Lower leg skin (tissue), 4 donors: ENCODE results near the gene PDK2. TPM values are rescaled to one million over a fixed set of nuclear protein-coding genes. Genes with fewer than 3 reads are reported as not detected.

Experiments used
- DNase-seq, 2 donors: peaks; one replicate each; pipeline ENCODE4 v3.0.0-alpha.2; 2019; ENCODE audit warnings: low spot score in 2 of 2
- H3K4me3 ChIP-seq: fragments of 200-600 bp; sonication (generic); 2 replicates; pipeline ENCODE4 v1.5.1; 2017; ENCODE audit warnings: mild to moderate bottlenecking, low read depth; ENCODE audit not compliant: poor library complexity, severe bottlenecking
- POLR2A ChIP-seq, 2 donors: fragments of 450-650 bp; IDR thresholded peaks; one replicate each; pipeline ENCODE4 v1.6.1; 2016 to 2017; ENCODE audit warnings: antibody characterized with exemption in 2 of 2, mild to moderate bottlenecking in 1 of 2, moderate library complexity in 1 of 2
- WGBS, 2 donors: methylation state at CpG; one replicate each; pipeline ENCODE4 v1.1.5; 2018; 5-methylcytosine and 5-hydroxymethylcytosine counted together
- intact Hi-C: fragments of 100-400 bp; cut with DNase I; formaldehyde crosslinking; loops from one replicate; pipeline ENCODE4 v1.15.0; 2023; ENCODE audit warnings: low total_unique reads
- total RNA-seq, 4 donors: library from RNA; depleted of rRNA; stranded (reverse); fragments of >200 nt; gene quantifications; one replicate each; pipeline ENCODE4 v1.1.0, GENCODE V29; 2016
- TF ChIP-seq, protein P1 (sequence below), 3 donors: fragments of 450-650 bp; IDR thresholded peaks; one replicate each; pipeline ENCODE4 v1.5.1; 2016; ENCODE audit warnings: antibody characterized with exemption in 3 of 3, mild to moderate bottlenecking in 3 of 3, moderate library complexity in 2 of 3

Gene PDK2
- total RNA-seq, 4 donors from 2014 or later: 35.6 to 86.6 (median 57.0) TPM

DNA sequence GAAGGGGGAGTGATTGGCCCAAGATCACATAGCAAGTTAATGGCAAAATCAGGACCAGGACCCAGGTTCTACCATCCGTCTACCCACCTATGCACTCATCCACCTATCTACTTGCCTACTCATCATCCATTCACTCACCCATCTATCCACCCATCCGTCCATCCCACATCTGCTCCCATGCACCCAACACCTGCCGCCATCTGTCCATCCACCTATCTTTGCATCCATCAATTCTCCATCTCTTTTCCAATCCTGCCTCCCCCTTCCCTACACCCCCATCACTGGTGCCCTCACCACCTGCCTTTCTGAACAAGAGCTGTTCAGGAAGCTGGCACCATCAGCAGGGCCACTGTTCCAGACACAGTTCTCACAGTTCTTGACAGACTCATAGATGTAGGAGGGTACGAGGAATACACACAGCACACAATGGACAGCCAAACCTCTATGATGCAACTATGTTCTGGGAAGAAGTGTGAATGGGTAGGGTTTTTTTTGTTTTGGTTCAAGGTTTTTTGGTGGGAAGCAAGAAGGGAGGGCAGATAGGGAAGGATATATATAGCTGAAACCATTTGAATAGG is 30.4 kb downstream of the PDK2 start:
- no peak for DNase-seq
- intact Hi-C loops: no loop called here
- no peak overlapping the region for H3K4me3 ChIP-seq
- WGBS, 2 donors: 92 to 94% methylated on average over 4 of the region's 4 CpGs
- no peak for TF ChIP-seq POLR2A (IDR thresholded peaks at IDR 0.05)
- TF ChIP-seq, protein P1, sequence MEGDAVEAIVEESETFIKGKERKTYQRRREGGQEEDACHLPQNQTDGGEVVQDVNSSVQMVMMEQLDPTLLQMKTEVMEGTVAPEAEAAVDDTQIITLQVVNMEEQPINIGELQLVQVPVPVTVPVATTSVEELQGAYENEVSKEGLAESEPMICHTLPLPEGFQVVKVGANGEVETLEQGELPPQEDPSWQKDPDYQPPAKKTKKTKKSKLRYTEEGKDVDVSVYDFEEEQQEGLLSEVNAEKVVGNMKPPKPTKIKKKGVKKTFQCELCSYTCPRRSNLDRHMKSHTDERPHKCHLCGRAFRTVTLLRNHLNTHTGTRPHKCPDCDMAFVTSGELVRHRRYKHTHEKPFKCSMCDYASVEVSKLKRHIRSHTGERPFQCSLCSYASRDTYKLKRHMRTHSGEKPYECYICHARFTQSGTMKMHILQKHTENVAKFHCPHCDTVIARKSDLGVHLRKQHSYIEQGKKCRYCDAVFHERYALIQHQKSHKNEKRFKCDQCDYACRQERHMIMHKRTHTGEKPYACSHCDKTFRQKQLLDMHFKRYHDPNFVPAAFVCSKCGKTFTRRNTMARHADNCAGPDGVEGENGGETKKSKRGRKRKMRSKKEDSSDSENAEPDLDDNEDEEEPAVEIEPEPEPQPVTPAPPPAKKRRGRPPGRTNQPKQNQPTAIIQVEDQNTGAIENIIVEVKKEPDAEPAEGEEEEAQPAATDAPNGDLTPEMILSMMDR (IDR thresholded peaks at IDR 0.05): no peak

DNA sequence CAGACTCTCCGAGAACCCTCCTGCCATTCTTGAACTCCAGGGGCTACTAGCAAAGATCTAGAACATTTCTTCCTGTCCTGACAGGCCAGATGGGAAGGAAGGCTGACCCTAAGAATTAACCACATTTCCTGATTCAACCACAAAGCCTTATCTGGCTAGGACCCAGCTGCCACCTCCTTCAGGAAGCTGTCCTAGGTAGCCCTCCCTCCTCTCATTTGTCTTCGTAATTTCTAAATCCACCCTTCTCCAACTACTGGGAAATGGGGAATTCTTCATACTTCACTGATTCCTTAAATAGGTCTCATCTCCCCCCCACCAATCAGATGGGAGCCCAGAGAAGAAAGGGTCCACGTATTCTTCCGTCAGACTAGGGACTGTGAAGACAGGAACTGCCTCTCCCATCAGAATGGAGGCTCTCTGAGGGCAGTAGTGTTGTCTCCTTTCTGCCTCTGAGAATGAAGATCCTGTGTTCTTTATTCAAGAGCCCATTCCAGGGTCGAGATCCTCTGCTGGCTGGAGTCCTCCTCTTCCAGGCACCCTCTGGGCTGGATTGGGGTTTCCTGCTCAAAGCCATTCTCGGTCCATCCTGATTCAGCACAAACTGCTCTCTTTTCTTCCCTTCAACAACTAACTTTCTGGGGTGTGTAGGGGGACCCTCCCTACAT is 32.7 kb downstream of the PDK2 start:
- H3K4me3 ChIP-seq: no peak overlapping the region
- TF ChIP-seq POLR2A (IDR thresholded peaks at IDR 0.05): no peak
- TF ChIP-seq, protein P1 (IDR thresholded peaks at IDR 0.05): no peak
- DNase-seq: no peak
- intact Hi-C loops: no loop called here
- WGBS, 2 donors: 63 to 67% methylated on average over 6 of the region's 6 CpGs

DNA sequence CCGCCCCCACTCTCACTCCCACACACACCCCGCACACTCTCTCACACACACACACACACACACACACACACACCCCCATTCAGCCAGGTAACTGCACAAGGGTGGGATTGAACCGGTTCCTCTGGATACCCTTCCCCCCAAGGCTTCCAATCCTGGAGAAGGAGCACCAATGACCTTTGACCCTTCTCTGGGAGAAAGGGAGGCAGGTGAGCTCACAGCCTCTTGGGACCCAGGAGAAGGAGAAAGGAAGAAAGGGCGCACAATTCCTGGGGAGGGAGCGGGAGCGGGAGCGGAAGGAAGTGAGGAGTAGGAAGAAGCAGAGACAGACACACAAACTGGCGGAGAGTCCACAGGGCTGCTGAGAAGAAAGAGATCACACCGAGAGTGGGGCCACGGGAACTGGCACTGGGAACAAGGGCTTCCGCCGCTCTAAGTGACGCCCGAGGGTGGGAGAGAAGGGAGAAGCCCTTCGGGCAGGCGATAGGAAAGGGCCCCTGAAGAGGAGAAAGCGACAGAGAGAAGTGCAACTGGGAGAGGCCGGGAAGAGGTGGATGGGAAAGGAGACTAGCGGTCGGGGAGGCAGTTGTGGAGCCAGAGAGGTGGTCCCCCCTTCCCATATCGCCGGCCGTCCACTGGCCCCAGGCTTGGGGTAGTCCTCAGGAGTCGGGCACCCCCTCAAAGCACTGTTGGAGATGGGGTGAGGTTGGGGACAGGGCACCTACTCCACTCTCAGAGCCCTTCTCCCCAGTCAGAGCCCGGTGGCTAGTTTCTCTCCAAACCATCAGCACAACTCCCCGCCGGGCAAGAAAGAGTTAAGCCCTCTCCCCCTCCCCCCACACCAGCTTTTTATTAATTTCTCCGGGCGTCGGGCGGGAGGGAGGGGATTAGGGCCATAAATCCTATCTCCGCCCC is 33.5 kb downstream of the PDK2 start:
- DNase-seq: no peak
- no peak overlapping the region for H3K4me3 ChIP-seq
- TF ChIP-seq, protein P1 (IDR thresholded peaks at IDR 0.05): no peak
- TF ChIP-seq POLR2A (IDR thresholded peaks at IDR 0.05): no peak
- intact Hi-C loops: no loop called here
- 21 to 25% methylated on average over 32 of the region's 32 CpGs for WGBS, 2 donors

DNA sequence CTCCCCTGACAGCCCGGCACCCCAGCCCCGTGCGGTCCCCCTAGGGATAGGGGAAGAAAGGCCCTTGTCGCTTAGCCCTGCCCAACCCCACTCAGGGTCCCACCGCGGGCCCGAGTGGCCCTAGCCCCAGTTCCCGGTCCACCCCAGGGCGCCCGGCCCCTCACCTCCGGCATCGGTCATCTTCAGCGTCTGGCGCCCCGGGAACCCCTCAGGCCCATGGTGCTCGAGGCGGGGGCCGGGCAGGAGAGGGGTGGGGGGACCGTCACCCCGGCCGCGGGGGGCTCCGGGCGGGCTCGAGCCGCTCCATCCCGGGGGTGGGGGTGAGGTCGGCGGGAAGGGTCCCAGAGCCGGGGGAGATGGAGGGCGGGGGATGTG is 34.2 kb downstream of the PDK2 start:
- no peak overlapping the region for H3K4me3 ChIP-seq
- TF ChIP-seq, protein P1 (IDR thresholded peaks at IDR 0.05): no peak
- no peak for TF ChIP-seq POLR2A (IDR thresholded peaks at IDR 0.05)
- WGBS, 2 donors: 0 to 4% methylated on average over 3 to 5 of the region's 31 CpGs
- DNase-seq: no peak
- intact Hi-C loops: no loop called here

DNA sequence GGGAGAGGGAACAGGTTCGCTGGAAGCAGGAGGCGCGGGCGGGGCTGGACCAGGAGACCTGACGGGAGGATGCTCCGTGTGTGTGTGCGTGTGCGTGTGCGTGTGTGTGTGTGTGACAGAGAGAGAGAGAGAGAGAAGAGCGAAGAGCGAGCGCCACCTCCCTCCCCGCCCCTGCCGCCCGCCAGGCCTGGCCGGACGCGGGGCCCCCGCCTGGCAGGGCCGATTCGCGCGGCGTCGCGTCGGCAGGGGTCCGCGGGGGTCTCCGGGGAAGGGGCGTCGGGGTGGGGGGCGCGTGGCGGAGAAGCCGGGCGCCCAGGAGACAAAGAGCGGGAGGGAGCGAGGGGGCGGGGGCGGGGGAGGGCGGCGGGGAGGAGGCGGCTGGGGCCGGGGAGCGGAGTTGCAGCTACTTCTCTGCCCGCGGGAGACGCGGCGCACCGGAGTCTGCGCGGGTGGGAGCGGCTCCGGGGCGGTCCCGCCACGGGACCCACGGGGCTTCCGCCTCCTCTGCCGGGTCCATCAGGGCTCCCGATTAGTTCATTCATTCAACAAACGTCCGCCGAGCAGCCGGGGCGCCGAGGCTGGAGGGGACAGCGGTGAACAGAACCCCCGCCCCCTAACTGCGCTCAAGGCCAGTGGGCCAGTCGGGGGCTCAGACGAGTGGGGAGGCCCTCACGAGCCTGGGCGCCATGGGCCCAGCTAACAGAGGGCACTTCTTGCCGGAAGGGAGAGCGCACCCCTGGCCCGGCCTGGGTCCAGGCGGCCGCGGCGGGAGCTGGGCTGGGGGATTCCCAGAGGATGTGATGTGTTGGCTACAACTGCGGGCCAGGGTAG is 34.8 kb downstream of the PDK2 start, which contains the start of gene SAMD14:
SAMD14 (minus strand) TSS at position 433 of the 831 bp plus-strand sequence. CDS start 5,201 bp downstream, outside the sequence.
- H3K4me3 ChIP-seq: no peak within 1 kb of the TSS
- whole genome bisulfite sequencing, 2 donors: 1 to 3% methylated on average over 22 to 50 of the region's 84 CpGs
- no peak for DNase-seq
- intact Hi-C loops: no loop called here
- TF ChIP-seq POLR2A (IDR thresholded peaks at IDR 0.05): no peak
- TF ChIP-seq, protein P1 (IDR thresholded peaks at IDR 0.05): no peak
